GM12801 (cell line): ENCODE results near the gene LRMDA.

Experiments
- CTCF ChIP-seq: IDR thresholded peaks from one replicate; pipeline ENCODE4 v1.5.1; 2011; ENCODE audit warnings: control low read depth; ENCODE audit not compliant: insufficient read length; ENCODE audit errors: extremely low read depth

LRMDA gene

GRCh38 chr10:75679536-75679935 lies 248.1 kb downstream of the LRMDA start:
- TF ChIP-seq CTCF = no peak

GRCh38 chr10:75681334-75681733 lies 249.9 kb downstream of the LRMDA start:
- TF ChIP-seq CTCF = no peak

GRCh38 chr10:75682649-75683557 lies 251.5 kb downstream of the LRMDA start:
- no peak for TF ChIP-seq CTCF

GRCh38 chr10:75685187-75685586 lies 253.8 kb downstream of the LRMDA start:
- TF ChIP-seq CTCF = no peak

- no peak for TF ChIP-seq CTCF
Measured at GRCh38 chr10:75688506-75689300, 257.3 kb downstream of the LRMDA start.

- no peak for TF ChIP-seq CTCF
Measured at GRCh38 chr10:75693489-75693888, 262.1 kb downstream of the LRMDA start.

GRCh38 chr10:75694269-75694668 lies 262.8 kb downstream of the LRMDA start:
- TF ChIP-seq CTCF = no peak
